Ramos (cell line): Measurements from ENCODE around the gene BTBD6.
"Not testable (repeated sequence)": the region's sequence is repeated elsewhere in the genome, so short reads cannot be mapped to it uniquely, and the experiment has no call there.

ENCODE experiments used
- in situ Hi-C: fragments of 300-500 bp; cut with MboI; formaldehyde crosslinking; loops from one replicate; pipeline ENCODE4 v1.14.3; 2022; ENCODE audit warnings: low sequenced_read_pairs; ENCODE audit not compliant: unreplicated experiment

Gene BTBD6

DNA sequence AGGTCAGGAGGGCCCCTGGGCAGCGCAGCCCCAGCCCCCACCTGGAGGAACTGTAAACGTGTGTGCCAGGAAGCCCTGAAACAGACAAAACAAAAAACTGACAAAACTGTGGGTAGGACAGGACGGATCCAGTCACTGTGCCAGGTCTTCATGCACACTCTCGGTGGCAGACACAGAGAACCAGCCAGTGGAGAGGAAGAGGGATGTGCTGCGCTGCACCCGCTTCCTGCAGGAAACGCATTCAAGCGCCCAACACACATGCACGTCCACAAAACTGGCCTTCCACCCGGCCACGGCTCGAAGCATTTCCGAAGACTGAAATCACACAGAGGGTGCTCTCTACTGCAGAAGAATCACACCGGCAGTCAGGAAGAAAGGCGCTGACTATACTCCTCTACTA lies 35.6 kb downstream of the BTBD6 start:
- in situ Hi-C loops, result no loop called here

DNA sequence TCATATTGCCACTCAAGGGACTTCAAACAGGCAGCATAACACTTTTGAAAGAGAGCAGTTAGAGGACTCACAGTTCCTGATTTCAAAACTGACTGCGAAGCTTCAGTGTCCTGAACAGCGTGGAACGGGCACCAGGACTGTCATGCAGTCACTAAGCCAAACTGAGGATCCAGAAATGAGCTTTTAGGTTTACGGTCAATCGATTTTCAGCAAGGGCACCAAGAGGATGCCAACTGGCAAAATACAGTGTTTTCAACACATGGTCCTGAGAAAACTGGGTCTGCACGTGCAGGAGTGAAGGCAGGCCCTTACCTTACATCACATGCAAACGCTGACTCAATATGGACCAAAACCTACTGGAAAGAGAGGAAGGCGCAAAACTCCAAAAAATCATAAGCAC lies 36.8 kb downstream of the BTBD6 start:
- in situ Hi-C loops, result no loop called here

DNA sequence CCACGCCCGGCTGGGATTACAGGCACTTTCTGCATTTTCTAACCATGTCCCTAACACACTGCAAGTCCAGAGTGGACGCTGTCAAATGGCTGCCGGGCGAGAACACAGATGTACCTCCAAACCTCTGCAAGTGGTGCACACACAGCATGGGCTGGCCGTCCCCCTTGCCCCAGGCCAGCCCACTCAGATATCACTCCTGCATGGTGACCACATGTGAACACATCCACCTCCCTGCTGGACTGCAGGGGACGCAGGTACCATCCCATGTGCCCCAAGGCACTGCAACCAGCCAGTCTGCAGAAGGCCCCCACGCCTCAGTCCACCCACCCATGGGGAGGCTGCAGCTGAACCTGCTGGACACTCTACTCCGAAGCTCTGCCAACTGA lies 38.4 kb downstream of the BTBD6 start:
- in situ Hi-C loops, result no loop called here

DNA sequence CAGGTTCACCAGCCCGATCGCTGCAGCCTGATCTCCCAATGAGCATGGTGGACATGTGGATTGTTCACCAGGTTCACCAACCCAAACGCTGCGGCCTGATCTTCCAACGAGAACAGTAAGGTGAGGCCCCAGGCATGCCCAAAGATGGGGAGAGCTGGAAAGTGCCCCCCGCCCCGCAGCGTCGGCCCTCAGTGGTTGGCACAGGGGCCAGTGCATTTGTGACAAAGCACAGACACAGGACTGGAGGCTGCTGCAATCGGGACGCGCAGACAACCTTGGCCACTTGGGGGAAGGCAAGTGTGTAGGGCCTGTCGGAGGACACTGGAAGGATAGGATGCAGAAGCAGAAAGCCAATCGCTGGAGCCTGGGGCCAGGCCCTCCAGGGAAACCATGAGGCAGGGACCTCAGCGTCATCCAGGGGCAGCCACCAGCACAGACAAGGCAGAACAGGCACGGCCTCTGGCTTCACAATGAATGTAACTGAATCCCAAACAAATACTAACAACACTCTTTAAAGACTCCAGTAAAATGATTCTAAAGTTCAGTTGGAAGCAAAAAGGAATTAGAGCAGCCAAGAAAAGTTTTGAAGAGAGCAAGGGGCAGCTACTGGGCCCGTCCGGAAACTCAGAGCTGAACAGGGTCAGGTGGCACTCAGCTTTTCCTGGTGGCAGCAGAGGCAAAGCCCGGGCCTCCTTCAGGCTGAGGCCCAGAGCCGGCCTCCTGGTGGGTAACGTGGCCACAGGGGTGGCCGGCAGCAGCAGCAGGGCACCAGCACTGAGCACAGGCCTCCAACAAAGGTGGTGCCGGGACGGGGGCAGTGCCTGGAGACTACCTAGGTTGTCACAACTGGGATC lies 39.1 kb downstream of the BTBD6 start:
- in situ Hi-C loops, result no loop called here

DNA sequence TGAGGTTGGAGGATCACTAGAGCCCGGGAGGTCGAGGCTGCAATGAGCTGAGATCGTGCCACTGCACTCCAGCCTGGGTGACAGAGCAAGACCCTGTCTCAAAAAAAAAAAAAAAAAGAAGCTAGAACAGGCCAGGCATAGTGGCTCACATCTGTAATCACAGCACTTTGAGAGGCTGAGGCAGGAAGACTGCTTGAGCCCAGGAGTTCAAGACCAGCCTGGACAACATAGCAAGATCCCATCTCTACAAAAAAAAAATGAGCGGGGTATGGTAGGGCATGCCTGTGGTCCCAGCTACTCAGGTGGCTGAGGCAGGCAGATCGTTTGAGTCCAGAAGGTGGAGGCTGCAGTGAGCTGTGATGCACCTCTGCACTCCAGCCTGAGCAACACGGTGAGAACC lies 40.6 kb downstream of the BTBD6 start:
- in situ Hi-C loops, result not testable (repeated sequence)

DNA sequence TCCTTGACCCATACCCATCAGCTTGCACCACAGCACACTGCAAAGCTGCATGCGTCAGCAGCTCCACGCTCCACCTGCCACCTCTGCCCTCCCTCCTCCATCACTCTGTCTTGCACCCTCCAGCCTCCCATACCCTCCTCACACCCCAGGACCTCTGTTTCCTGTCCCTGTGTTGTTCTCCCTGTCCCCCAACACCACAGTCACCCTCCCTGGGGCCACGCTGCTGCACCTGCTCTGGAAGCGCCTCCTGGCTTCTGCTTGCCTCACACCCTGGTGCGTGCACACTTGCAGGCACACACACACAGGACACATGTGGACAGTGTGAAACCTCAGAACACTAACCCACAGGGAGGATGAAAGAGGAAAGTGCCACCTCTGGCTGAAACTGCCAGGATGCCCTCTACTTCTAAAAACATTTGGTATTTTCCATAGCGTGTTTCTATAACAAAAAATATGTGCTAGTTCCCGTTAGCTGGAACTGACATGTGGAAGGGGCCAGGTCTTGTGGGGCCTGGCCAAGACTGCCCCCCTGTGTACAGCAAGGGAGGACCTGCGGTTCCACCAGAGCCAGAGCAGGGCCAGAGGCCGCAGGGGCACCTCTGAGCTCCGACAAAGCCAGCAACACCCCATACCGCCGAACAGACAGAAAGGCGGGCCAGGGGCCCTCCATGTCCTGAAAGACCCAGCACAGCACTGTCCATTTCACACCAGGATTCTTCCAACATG lies 42.5 kb downstream of the BTBD6 start:
- in situ Hi-C loops, result no loop called here

DNA sequence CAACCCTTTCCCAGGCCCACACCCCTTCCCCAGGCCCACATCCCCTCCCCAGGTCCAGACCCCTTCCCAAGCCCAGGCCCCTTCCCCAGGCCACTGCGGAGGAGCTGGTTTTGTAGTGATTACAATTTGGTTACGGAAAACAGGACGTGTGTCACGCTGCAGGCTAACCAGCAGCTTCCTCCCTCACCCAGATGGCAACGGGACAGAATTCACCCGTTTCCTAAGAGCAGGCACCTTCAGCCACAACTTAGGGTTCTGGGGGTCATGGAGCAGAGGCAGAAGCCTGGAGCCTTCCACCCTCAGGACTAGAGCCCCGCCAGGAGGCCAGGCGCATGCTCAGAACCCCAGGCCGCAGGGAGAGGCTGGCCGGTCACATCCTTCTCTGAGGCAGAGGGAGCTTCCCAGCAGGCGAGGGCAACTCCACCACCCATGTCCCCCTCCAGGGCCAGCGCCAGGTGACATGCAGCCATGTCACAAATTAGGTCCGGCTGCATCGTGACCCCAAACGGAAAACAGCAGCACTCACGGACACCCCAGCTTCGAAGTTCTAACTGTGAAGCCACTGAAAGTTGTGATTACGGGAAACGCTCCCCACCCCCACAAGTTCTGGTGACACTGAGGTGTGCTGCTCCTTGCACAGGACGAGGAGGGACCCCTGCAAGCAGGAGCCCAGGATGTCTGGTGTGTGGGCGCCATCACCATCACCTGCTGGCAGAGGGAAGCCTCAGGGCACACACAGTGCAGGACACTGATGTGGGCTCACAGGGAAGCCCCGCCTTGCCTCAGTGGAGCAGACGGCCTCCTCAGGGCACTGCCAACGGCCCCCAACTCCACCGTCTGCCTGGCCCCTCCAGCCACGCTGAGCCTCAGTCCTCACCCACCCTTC lies 44.7 kb downstream of the BTBD6 start:
- in situ Hi-C loops, result no loop called here

DNA sequence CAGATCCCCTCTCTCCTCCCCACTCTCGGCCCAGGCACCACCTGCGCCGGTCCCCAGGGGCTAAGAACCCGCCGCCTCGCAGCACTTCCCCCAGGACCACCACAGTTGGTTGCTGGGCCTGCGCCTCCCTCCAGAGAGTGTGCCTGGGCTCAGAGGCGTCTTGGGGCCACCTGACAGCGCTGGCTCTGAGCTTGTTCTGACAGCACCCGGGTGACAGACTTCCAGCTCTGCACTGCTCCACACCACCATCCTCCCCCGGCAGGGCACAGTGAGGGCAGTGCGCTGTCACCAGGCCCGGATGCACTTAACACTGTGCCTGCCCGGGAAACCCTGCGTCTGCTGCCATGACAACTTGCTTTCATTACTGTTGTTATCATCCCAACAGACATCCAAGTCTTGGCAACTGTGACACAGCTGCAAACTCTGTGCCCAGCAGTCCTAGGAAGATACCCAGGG lies 45.8 kb downstream of the BTBD6 start:
- in situ Hi-C loops, result no loop called here

DNA sequence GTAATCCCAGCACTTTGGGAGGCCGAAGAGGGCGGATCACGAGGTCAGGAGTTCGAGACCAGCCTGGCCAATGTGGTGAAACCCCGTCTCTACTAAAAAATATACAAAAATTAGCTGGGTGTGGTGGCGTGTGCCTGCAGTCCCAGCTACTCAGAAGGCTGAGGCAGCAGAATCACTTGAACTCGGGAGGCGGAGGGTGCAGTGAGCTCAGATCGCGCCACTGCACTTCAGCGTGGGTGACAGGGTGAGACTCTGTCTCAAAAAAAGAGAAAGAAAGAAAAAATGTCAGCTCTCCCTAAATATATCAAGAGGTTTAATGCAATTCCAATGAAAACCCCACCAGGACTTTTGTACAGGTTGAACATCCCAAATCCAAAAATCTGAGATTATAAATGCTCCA lies 49.0 kb downstream of the BTBD6 start:
- in situ Hi-C loops, result not testable (repeated sequence)

DNA sequence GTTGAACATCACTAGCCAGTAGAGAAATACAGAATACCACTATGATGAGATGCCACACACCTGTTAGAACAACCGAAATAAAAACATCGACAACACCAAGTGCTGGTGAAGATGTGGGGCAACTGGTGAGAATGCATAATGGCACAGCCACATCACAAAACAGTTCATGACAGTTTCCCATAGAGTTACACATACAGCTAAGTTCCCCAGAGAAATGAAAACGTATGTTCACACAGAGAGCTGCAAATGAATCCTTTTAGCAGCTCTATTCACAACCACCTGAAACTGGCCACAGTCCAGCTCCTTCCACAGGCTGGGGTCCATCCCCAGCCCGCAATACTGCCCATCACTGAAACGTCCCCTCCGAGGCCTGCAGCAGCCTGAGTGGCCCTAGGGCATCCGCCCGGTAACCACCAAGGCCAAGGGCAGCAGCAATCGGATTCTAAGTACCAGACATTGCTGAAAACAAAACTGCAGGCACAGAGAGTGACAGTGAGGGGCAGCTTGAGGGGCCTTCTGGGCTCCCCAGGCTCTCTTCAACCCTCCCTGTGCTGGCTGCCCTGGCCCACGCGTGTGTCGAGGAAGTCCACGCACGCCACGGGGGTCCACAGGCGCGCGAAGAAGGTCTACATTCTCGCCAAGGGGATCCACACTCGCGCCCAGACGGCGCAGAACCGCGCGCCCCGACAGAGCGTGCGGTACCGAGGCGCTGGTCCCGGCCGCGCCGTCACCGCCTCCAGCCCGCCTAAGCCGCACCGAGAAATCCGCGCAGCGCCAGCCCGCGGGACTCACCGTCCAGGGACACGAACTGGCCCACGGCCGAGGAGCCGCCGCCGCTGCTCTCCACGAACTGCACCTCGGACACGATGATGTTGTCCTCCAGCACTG lies 51.6 kb downstream of the BTBD6 start:
- in situ Hi-C loops, result no loop called here
